NCI-H446 treated with DMSO at 0.1 percent for 48 hours (cell line): Measurements from ENCODE around the gene TNFRSF8.

Experiments
- DNase-seq: peaks from one replicate; lab custom pipeline; 2025; lab: John Stamatoyannopoulos, UW

The TNFRSF8 gene

GRCh38 chr1:12176298-12177118 lies 113.4 kb downstream of the TNFRSF8 start:
- DNase-seq: no peak

GRCh38 chr1:12177156-12177998 lies 114.3 kb downstream of the TNFRSF8 start:
- DNase-seq: no peak

- DNase-seq: no peak
These were observed 114.9 kb downstream of the TNFRSF8 start for GRCh38 chr1:12177999-12178441.

GRCh38 chr1:12178511-12178910 lies 115.4 kb downstream of the TNFRSF8 start:
- no peak for DNase-seq

GRCh38 chr1:12179111-12179519 lies 116.0 kb downstream of the TNFRSF8 start:
- no peak for DNase-seq

- DNase-seq: no peak
These were observed 116.6 kb downstream of the TNFRSF8 start for GRCh38 chr1:12179676-12180075.

- no peak for DNase-seq
These were observed 117.2 kb downstream of the TNFRSF8 start for GRCh38 chr1:12180315-12180714.

- no peak for DNase-seq
These were observed 117.8 kb downstream of the TNFRSF8 start for GRCh38 chr1:12180903-12181302.

GRCh38 chr1:12181568-12181967 lies 118.5 kb downstream of the TNFRSF8 start:
- DNase-seq: no peak

- no peak for DNase-seq
These were observed 119.4 kb downstream of the TNFRSF8 start for GRCh38 chr1:12182410-12182984.

GRCh38 chr1:12183095-12183794 lies 120.1 kb downstream of the TNFRSF8 start:
- DNase-seq: no peak

- DNase-seq: no peak
These were observed 121.0 kb downstream of the TNFRSF8 start for GRCh38 chr1:12184008-12184681.

GRCh38 chr1:12185036-12185917 lies 122.2 kb downstream of the TNFRSF8 start:
- no peak for DNase-seq

GRCh38 chr1:12185918-12186678 lies 123.0 kb downstream of the TNFRSF8 start:
- DNase-seq: no peak

- DNase-seq: no peak
These were observed 123.5 kb downstream of the TNFRSF8 start for GRCh38 chr1:12186679-12186985.

GRCh38 chr1:12188115-12188514 lies 125.0 kb downstream of the TNFRSF8 start:
- no peak for DNase-seq

GRCh38 chr1:12188657-12189327 lies 125.7 kb downstream of the TNFRSF8 start:
- no peak for DNase-seq

GRCh38 chr1:12189328-12189682 lies 126.2 kb downstream of the TNFRSF8 start:
- no peak for DNase-seq
